Measurements from ENCODE around the gene ZFR.

ZFR gene

DNA sequence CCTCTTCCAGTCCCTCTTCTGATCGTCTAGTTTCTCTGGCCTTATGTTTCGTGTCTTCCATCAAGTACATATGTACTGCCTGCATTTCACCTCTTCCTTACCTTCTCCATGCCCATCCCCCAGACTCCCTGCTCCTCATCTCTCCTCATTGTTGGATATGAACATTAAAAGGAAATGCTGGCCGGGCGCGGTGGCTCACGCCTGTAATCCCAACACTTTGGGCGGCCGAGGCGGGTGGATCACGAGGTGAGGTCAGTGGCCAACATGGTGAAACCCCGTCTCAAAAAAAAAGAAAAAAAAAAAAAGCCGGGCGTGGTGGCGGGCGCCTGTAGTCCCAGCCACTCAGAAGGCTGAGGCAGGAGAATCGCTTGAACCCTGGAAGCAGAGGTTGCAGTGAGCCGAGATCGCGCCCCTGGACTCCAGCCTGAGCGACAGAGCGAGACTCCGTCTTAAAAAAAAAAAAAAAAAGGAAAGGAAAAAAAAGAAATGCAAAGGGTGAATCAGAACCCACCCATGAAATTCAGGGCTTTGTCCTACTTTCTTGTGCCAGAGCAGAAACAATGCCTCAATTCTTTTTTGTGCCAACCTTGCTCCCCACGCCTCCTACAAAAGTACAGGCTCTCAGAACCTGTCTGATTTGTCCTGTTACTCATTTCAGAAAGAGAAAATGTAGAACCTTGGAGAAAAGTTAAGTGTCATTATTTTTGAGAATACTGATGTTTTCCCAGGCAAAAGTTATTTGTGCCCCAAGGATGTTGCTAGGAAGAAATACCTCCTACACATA, 1.5 kb upstream of the ZFR start:
- no peaks in the 10 kb centered on the region for H3K27me3 ChIP-seq (ENCODE audit: insufficient read depth, low read length, poor library complexity)
- no peak overlapping the region for H3K4me3 ChIP-seq (ENCODE audit: low read depth in 1 of 2, low read length in 2 of 2)
- no peak for DNase-seq
- peaks cover 34% of the 10 kb centered on the region for H3K79me2 ChIP-seq (ENCODE audit: insufficient read depth, low read length)
- H3K27ac ChIP-seq (ENCODE audit: low read length) = no peak overlapping the region
- peaks cover 16% of the 10 kb centered on the region for H4K20me1 ChIP-seq (ENCODE audit: insufficient read depth, low read length)
- no peak for ATAC-seq (ENCODE audit: insufficient read depth, low read depth)
- H3K9me3 ChIP-seq (ENCODE audit: insufficient read depth, low read length, severe bottlenecking) = no peaks in the 10 kb centered on the region
- peaks cover 37% of the 10 kb centered on the region for H3K4me1 ChIP-seq (ENCODE audit: insufficient read depth, low read length)
- no peak overlapping the region for H2AFZ ChIP-seq (ENCODE audit: low read depth, low read length)
- TF ChIP-seq, protein P1, sequence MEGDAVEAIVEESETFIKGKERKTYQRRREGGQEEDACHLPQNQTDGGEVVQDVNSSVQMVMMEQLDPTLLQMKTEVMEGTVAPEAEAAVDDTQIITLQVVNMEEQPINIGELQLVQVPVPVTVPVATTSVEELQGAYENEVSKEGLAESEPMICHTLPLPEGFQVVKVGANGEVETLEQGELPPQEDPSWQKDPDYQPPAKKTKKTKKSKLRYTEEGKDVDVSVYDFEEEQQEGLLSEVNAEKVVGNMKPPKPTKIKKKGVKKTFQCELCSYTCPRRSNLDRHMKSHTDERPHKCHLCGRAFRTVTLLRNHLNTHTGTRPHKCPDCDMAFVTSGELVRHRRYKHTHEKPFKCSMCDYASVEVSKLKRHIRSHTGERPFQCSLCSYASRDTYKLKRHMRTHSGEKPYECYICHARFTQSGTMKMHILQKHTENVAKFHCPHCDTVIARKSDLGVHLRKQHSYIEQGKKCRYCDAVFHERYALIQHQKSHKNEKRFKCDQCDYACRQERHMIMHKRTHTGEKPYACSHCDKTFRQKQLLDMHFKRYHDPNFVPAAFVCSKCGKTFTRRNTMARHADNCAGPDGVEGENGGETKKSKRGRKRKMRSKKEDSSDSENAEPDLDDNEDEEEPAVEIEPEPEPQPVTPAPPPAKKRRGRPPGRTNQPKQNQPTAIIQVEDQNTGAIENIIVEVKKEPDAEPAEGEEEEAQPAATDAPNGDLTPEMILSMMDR (IDR thresholded peaks at IDR 0.05; ENCODE audit: borderline replicate concordance, extremely low read depth, low read length, poor library complexity, severe bottlenecking) = no peak
- no peak for TF ChIP-seq EZH2 (IDR thresholded peaks at IDR 0.05; ENCODE audit: borderline replicate concordance, low read depth, low read length, severe bottlenecking)
- H3K9ac ChIP-seq (ENCODE audit: low read depth, low read length) = no peak overlapping the region
- H3K36me3 ChIP-seq (ENCODE audit: insufficient read depth, low read length) = peaks cover 16% of the 10 kb centered on the region
- H3K4me2 ChIP-seq (ENCODE audit: insufficient read depth, low read length) = 0 out of 2 replicates have a peak overlapping the region, but pooled peaks have one; percentile 75

DNA sequence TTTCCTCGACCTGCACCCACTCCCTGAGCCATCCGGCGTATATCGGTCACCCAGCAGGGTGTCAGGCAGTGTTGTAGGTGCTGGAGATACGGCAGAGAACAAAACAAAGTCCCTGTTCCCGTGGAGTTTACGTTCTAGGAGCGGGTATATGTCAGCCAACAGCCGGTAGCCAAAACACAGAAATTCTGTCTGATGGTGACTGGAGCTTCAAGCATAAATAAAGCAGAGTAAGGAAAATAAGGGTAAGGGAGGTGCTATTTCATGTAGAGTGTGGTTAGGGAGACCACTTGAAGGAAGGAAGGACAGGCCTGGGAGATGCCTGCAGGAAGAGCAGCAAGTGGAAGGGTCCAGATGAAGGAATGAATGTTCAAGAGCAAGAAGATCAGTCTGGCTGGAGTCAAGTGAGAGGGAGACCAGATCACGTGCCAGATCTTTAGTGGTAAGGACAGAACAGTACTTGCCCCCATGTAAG, 783 bp upstream of the ZFR start:
- peak overlapping the region; percentile 75 for H3K4me2 ChIP-seq (ENCODE audit: insufficient read depth, low read length)
- peak overlapping the region in 1 of 2 experiments; percentile 72; a peak in 3 of 4 replicates for H3K4me3 ChIP-seq (ENCODE audit: low read depth in 1 of 2, low read length in 2 of 2)
- H3K36me3 ChIP-seq (ENCODE audit: insufficient read depth, low read length) = peaks cover 18% of the 10 kb centered on the region
- peaks cover 39% of the 10 kb centered on the region for H3K4me1 ChIP-seq (ENCODE audit: insufficient read depth, low read length)
- no peaks in the 10 kb centered on the region for H3K27me3 ChIP-seq (ENCODE audit: insufficient read depth, low read length, poor library complexity)
- no peaks in the 10 kb centered on the region for H3K9me3 ChIP-seq (ENCODE audit: insufficient read depth, low read length, severe bottlenecking)
- peaks cover 22% of the 10 kb centered on the region for H4K20me1 ChIP-seq (ENCODE audit: insufficient read depth, low read length)
- TF ChIP-seq, protein P1 (IDR thresholded peaks at IDR 0.05; ENCODE audit: borderline replicate concordance, extremely low read depth, low read length, poor library complexity, severe bottlenecking) = no peak
- TF ChIP-seq EZH2 (IDR thresholded peaks at IDR 0.05; ENCODE audit: borderline replicate concordance, low read depth, low read length, severe bottlenecking) = no peak
- DNase-seq = no peak
- peaks cover 41% of the 10 kb centered on the region for H3K79me2 ChIP-seq (ENCODE audit: insufficient read depth, low read length)
- peak overlapping the region; percentile 82 for H3K9ac ChIP-seq (ENCODE audit: low read depth, low read length)
- H2AFZ ChIP-seq (ENCODE audit: low read depth, low read length) = peak overlapping the region; percentile 69
- no peak for ATAC-seq (ENCODE audit: insufficient read depth, low read depth)
- no peak overlapping the region for H3K27ac ChIP-seq (ENCODE audit: low read length)

DNA sequence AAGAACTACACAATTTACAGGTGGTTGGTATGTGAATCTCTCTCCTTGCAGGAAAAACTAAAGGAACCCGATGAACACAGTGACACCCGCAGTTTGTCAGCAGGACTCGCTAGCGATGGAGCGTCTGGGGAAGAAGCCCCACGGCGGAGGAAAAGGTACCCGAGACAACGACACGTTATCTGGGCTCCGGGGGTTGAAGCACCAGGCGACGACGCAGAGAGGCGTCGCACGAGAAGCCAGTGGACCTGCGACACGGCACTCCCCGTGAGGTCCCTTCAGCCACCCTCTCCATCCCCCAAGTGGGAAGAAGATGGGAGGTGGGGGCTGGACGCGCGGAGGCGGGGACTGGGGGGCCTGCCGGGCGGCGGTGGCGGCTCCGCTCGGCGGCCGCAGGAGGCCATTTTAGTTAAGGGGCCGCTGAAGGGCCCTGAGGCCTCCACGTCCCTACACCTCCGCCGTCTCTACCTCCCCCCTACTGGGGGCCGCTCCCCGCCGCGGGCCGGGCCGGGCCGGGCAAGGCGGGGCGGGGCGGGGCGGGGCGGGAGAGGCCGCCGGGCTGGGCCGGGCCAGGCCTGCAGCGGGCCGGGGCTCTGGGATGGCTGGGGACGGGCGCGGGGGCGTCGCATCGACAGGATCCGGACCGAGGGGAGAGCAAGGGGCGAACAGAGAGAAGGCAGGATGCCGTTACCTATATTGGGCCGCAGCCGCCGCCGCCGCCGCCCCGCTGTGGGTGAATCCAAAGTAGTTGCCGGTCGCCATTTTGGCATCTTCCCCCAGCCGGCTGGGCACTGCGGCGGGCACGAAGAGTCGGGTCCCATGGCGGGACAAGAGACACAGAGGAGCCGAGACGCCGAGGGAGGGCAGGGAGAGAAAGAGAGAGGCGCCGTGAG, 754 bp downstream of the ZFR start:
- Histone ChIP-seq H4K20me1 (ENCODE audit: insufficient read depth, low read length) (peaks cover 36% of the 10 kb centered on the region), H3K79me2 (ENCODE audit: insufficient read depth, low read length) (peaks cover 57% of the 10 kb centered on the region), H3K4me2 (ENCODE audit: insufficient read depth, low read length) (peak overlapping the region; percentile 75), H2AFZ (ENCODE audit: low read depth, low read length) (peak overlapping the region; percentile 69), H3K27me3 (ENCODE audit: insufficient read depth, low read length, poor library complexity) (no peaks in the 10 kb centered on the region), H3K4me1 (ENCODE audit: insufficient read depth, low read length) (peaks cover 39% of the 10 kb centered on the region), H3K9ac (ENCODE audit: low read depth, low read length) (peak overlapping the region; percentile 82), H3K4me3 (ENCODE audit: low read depth in 1 of 2, low read length in 2 of 2) (peak overlapping the region; percentile 67 to 72), H3K9me3 (ENCODE audit: insufficient read depth, low read length, severe bottlenecking) (no peaks in the 10 kb centered on the region), H3K36me3 (ENCODE audit: insufficient read depth, low read length) (peaks cover 32% of the 10 kb centered on the region), H3K27ac (ENCODE audit: low read length) (peak overlapping the region; percentile 77)
- DNase-seq = peak; percentile 58
- TF ChIP-seq, protein P1 (IDR thresholded peaks at IDR 0.05; ENCODE audit: borderline replicate concordance, extremely low read depth, low read length, poor library complexity, severe bottlenecking) = no peak
- TF ChIP-seq EZH2 (IDR thresholded peaks at IDR 0.05; ENCODE audit: borderline replicate concordance, low read depth, low read length, severe bottlenecking) = no peak
- ATAC-seq (ENCODE audit: insufficient read depth, low read depth) = peak; percentile 46
